HL-60/S4 (cell line): ENCODE measurements around the gene APOL5.

Source experiments
- in situ Hi-C: fragments of 300-500 bp; cut with MboI; formaldehyde crosslinking; loops from 2 replicates; pipeline ENCODE4 v1.14.3; 2022; ENCODE audit warnings: low sequenced_read_pairs

APOL5 gene

DNA sequence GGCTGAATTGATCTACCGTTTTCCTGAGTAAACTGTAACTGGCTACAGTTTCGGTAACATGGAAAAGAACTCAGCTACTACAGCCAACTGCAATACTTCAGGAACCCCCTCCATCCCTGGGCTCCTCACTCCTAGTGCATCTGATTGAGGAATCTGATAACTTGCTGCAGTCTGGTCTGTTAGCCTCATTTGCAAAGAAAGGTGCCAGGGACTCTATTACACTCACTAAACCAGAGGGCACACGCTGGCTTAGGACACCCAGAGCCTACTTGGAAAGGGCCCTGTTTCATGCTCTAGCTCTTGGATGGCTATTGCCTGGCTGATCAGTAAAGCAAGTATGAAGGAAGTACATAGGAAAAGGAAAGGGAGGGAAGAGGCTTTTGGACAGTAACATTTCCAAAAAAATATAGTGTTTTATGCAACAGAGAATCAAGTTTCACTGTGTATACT lies 22.3 kb downstream of the APOL5 start:
- in situ Hi-C loops, result no loop called here

DNA sequence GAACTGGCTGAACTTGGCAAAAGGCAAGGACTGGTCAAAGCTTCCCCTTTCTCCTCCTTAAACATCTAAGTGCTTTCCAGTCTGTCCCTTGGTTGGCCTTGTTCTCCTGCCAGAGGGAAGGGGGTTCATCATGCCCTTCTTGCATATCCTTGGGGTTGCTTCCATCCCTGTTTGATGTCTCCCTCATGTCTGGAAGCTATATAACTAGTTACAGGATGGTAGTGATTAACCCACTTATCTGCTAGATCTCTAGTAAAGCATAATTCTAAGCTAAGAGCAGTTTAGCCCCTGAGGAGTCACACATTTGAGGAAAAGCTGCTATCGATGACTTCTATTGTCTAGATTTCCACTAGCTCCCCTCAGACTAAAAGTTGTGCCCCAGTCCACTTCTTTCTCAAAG lies 22.9 kb downstream of the APOL5 start:
- in situ Hi-C loops, result no loop called here

DNA sequence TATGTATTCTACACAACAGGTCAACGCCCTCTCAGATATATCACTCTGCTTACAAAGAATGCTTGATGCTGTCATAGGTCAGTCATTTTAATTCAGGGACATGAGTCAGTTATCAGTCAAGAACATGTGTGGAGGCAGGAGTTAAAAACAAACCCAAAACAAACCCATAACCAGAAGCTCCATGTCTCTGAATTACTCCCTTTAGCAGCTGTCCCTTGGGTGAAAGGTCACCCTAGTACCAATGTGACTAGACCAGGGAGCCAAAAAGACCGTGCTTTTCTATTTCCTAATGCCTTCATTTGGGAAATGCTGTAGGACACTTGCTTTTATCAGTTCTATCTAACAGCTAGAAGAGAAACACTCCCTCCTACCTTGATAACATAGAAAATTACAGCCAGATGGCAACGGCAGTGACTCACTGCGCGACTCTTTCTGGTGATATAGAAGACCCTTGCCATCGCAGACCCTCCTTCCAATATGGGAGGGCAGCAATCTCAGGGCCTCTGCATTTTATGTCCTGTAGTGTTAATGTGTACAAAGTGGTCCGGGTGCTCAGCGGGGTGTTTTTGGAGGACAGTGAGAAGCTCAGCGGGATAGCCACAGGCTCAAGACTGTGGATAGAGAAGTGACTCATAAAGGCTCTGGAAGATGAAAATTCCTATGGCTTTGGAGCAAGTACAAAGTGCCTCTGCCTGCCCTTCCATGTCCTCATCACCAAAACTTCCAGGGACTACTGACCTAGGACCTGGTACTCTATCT lies 24.8 kb downstream of the APOL5 start:
- in situ Hi-C loops, result no loop called here

DNA sequence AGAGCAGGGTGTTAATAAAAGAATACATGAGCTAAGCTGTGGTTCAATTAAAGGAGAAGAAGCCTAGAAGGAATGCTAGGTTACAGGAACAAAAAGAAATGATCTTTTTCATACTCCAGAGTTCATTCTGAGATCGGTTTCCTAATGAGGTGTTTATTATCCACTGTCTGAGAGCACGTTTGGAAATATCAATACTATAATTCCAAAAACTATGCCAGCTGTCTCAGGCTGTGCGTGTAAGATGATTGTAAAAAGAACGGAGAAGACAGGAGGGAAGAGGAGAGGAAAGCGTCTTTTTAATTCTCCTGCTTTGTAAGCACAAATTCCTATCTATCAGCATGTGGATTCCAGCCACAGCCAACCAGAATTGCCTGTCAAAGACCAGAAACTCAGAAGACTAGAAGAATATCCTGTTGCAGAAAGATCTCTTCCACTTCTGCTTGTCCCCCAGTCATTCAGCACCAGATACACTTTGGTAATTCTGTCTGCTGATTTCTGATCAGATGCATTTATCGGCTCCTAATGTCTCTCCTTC lies 25.7 kb downstream of the APOL5 start:
- in situ Hi-C loops, result no loop called here

DNA sequence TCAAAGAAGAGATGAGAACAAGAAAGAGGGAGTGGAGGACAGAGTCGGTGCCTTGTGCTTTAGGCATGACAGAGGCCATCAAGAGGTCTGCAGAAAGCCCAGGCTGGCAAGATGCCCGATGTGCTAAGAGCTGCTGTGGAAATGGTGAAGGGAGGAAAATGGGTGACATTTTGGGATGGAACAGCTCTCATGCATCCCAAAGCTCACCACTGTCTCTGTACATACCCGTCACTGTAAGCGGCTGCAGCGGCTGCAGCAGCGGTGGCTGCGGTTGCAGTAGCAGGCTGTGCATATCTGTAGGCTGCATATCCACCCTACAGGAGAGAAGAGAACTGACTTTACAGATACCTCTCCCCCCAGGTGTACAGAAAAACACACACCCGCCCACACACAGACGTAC lies 28.6 kb downstream of the APOL5 start:
- in situ Hi-C loops, result no loop called here

DNA sequence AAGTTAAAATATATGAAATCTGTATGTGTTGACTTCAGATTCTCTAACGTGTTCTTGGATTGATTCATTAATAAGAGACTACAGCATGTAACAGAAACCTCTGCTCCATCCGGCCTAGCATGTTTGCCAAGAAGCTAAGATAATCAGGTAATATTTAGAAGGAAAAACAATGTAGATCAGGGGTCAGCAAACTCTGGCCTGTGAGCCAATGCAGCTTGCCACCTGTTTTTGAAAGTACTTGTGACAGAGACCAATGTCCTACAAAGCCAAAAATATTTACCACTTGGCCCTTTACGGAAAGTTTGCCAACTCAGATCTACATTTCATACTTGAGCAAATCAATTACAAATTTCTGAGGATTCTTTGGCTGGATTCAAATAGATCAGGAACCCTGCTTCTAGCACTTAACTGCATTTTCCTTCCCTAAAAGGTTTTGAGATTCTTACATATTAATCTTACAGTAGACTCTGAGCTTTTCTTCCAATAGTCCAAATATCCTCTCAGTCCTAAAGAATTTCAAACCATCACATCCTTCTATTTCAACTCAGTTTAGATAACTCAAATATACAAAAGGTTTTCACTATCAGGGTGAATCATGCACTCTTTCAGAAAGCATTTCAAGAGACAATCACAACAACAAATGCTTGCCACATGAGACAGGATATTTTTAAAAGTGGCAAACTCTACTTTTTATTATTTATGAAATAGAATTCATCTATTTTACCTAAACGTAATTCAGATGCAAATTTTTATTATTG lies 29.5 kb downstream of the APOL5 start:
- in situ Hi-C loops, result no loop called here

DNA sequence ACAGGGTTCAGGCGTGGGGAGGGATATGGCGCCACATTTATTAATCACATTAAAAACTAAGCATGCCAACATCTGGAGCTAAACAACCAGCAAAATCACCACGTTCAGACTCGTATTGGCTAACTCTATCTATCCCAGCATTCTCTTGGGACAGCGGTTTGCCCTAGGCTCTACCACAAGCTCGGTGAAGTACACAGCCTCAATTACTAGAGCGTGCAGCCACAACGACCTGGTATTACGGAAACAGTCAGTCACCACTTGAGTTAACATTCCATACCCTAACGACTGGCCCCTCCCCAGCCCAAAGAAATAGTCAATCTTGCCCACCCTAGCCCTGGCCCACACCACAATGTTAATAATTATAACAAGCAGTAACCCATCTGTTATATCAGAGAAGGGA lies 32.1 kb downstream of the APOL5 start:
- in situ Hi-C loops, result no loop called here

DNA sequence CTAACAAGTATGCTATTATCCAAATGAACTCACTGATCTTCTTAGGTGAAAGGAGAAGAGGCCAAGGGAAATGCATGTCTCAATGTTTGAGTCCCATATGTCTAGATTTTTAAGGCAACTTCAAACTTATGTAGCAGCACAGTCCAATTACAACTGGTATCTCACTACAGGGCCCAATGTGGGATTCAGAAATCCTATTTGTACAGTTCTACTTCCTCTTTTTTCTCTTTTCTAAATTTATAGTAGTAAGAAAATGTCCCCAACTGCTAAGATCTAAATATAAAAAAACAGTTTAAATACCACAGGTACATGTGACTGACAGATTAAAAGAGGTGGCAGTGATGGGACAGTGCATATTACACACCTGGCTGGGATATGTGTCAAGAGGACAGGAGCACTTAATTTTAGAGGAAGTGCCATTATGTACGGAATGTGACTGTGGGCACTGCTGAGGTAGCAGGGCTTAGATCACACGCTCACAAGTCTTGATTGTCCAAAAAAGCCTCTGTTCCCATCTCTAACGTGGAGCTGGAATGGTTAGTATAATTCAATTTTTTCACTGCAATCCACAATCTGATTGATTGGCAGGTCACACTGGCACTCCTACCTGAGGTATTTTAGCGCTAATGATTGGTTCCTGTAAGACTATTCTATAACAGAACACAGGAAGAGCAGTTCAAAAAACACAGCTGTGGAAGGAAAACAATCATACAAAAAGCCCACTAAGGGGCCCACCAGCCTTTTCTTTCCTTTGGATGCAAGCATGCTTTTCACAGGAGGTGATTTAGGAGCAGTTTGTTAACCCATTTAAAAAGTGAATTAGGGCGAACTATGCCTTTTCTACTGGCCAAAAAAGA lies 34.6 kb downstream of the APOL5 start:
- in situ Hi-C loops, result no loop called here

DNA sequence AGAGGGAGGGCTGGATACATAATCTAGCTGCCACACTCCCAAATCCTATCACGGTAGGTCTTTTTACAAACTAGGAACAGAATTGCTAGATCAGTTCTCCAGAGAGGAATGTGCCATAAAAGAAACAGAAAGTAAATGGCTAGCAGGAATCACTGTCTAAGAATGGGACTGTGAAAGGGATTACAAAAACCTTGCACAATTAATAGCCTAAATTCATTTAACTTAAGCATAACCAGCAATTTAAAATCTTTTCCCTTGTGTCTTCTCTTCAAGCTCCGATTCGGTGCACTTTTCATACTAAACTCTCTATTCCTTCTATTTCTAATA lies 35.2 kb downstream of the APOL5 start:
- in situ Hi-C loops, result no loop called here

DNA sequence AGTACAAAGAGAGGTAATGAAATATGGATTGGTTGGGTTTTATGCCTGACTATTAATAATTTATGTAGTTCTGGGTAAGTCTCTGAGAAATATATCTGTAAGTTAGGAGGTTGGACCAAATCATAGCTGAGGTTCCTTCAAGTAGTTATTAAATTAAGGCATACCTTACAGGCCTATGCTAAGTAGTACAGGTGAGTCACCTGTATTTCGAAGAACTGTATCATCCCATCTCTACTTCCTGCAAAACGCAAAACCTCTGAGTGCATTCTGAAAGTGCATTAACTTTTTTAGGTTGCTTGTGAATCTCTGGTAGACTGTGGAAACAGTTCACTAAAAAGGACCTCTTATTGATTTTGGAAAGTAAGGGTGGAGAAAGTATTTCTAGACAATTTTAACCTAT lies 37.1 kb downstream of the APOL5 start:
- in situ Hi-C loops, result no loop called here

DNA sequence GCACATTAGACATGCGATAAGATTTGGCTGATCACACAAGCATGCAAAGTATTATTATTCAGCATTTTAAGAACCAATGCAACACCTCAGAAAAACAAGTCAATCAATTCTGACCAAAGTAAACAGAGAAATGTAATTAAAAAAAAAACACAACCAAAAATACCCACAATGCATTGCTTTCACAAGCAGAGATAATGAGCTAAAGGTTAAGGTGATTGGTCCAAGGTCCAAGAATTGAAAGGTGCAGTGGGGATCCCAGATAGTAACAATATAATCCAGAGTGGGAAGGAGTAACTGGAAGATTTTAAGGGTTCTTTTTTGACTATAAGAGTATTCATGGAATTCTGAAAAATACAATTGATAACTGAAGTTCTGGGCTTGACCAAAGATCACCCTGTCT lies 39.0 kb downstream of the APOL5 start:
- in situ Hi-C loops, result no loop called here

DNA sequence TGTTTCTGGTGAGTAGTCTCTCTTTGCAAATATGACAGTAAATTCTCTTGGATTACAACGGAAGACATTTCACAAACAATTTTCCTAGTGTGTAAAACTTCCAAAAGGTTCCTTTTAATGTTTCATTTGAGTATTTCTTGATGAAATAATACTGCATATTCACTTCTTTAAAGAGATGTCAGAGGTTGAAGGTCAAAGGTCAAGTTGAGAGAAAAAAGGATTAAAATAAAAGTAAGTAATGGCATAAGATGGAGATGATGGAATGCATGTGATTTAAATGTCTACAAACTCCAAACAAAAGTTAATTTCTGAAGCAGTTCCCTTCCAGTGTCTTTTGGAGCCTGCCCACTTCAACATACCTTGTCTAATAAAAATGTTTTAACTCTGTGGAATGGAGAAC lies 40.7 kb downstream of the APOL5 start:
- in situ Hi-C loops, result no loop called here

DNA sequence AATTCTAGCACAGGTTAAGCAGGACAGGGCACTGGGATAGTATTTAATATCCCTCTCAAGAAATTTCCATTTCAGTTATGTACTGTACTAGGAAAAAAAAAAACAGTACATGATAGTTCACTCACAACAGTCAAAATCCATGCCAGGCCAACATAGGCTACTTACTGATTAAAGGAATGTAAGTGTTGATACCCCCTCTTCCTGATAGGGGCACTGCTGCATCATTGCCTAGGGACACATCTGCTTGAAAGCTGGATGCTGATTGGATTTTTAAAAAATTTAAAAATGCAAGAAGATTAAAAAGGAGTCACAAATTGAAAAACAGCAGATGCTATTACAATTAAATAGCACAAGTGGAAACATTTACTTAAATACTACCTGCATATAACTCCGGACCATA lies 43.4 kb downstream of the APOL5 start:
- in situ Hi-C loops, result no loop called here

DNA sequence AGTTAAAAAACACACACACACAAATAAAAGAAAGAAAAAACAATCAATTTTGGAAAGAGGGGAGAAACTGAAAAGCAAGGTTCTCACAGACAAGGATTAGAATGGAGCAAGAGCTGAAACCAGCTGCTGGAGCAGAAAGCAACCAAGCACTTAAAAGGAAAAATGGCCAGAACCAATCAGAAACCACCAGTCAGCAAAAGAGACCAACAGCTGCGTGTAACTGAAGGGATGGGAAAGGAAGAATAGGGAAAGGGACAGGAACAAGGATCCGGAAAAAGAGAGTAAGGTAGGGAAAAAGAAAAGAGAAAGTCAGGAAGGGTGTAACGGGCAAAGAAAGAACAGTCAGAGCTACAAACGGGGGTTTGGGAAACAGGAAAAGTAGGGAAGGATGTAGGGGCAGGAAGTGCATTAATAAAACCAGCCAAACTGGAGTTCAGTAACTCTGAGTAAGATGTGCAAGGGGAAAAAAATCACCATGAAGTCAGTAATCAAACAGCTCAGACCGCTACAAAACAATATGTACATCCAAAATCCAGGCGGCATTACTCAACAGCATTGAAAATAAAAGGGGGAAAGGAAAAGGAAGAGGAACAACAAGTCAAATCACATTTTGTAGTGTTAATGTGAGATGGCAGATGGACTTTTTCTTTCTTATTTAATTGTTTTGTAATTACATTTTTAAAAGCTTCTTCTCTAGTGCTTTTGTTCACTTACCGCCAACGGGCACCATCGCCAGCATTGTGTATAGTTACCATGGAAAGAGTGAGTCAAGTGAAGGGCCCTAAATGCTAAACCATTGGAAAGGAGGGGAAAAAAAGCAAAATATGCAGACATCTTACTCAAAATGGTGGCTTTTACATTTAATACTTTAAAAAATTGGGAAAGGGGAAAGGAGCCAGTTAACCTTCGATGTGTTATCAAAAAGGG lies 49.2 kb downstream of the APOL5 start:
- in situ Hi-C loops, result no loop called here

DNA sequence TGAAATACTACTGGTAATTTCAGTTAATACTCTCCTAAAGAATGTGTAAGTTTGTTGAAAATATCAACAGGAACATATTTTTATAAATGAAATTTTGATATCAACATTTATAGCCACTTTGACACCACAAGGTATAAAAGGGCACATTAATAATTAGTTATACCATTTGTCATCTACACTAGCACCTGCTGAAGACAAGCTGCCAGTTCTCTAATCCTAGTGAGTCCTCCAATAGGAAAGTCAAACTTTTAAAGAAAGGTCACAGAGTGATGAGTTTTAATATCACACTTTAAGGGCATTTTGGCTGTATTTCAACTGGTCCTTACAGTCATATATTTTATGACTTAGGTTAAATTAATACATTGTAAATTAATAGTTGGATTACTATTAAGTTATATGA lies 52.3 kb downstream of the APOL5 start:
- in situ Hi-C loops, result no loop called here

DNA sequence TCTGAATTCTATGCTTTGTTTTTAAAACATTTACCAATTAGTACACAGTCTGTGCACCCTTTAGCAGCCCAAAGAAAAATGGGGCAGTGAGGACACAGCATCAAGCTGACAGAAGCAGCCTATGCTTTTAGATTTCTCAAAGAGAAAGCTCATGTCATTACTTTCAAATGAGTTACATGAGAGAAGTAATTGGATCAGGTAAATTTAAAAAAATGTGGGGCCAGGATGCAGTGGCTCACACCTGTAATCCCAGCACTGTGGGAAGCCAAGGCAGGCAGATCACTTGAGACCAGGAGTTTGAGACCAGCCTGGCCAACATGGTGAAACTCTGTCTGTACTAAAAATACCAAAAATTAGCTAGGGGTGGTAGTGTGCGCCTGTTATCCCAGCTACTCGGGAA lies 57.7 kb downstream of the APOL5 start:
- in situ Hi-C loops, result no loop called here

DNA sequence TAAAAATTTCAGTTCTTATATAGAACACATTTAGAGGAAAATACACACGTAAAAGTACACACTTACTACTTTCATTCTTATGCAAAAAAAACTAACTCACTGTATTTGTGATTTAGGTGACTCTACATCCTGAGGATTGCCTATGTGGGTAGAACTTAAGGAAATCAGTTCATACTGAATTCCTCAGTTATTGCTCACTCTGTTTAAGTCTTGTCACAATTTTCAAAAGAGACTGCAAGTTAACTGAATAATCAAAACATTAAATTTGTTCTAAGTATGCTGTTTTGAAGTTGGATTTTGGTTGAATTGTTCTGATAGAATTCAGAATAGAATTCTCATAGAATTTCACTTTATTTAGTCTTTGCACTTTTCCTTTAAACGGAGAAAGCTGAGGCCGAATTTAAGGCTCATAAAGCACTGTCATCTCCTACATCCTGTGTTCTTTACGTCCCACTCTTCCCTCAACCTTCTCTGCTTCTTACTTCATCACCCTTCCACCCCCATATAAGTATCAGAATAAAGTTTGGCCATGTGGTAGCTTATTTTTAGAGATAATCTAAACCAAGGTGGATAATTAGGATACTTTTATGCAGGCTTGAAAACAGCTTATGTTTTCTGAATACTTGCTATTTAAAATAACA lies 59.8 kb downstream of the APOL5 start:
- in situ Hi-C loops, result no loop called here
